Ishikawa (cell line): ENCODE measurements around the gene SRBD1.

ENCODE experiments used
- CEBPB ChIP-seq: IDR thresholded peaks from 2 replicates; pipeline ENCODE4 v1.6.1; 2012
- CREB1 ChIP-seq: IDR thresholded peaks from 2 replicates; pipeline ENCODE4 v1.6.1; 2012; ENCODE audit warnings: low read depth
- EGR1 ChIP-seq: IDR thresholded peaks from 2 replicates; pipeline ENCODE4 v1.6.1; 2012
- RAD21 ChIP-seq: IDR thresholded peaks from 2 replicates; pipeline ENCODE4 v1.6.1; 2012; ENCODE audit warnings: low read depth
- TAF1 ChIP-seq: IDR thresholded peaks from 2 replicates; pipeline ENCODE4 v1.6.1; 2012; ENCODE audit warnings: low read depth, mild to moderate bottlenecking
- TCF12 ChIP-seq: IDR thresholded peaks from 2 replicates; pipeline ENCODE4 v1.6.1; 2012; ENCODE audit warnings: low read depth
- YY1 ChIP-seq: IDR thresholded peaks from 2 replicates; pipeline ENCODE4 v1.6.1; 2012; ENCODE audit warnings: low read depth
- ZBTB7A ChIP-seq: IDR thresholded peaks from 2 replicates; pipeline ENCODE4 v1.6.1; 2012; ENCODE audit warnings: low read depth

DNA sequence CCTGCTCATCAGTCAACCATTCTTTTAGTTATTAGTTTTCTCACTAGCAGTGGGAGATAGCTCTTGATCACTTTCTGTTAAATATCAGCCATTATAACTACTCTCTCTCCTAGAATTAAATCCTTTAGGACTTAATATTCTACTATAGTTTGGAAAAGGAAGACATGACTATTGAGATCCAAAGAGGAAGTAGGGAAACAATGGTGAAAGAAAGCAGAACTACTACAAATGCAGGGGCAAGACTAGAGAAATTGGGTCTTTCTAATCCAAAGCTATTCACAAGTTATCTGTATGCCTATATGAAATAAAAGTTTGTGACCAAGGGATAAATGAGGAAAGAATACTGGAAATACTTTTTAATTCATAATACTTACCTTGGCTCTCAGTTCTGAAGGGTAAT lies 65.1 kb downstream of the SRBD1 start:
- no peak for TF ChIP-seq TCF12
- no peak for TF ChIP-seq CREB1
- no peak for TF ChIP-seq EGR1
- no peak for TF ChIP-seq TAF1
- TF ChIP-seq ZBTB7A: no peak
- TF ChIP-seq YY1: no peak
- no peak for TF ChIP-seq CEBPB
- no peak for TF ChIP-seq RAD21
